Loucy (cell line): Measurements from ENCODE around the gene NCKAP5.

Experiments
- H2AFZ ChIP-seq: fragments of 200-600 bp; sonication (generic); 2 replicates; pipeline ENCODE4 v1.6.0; 2016; ENCODE audit warnings: antibody characterized with exemption, mild to moderate bottlenecking, low read length, moderate library complexity
- H3F3A ChIP-seq: fragments of 200-600 bp; 2 replicates; pipeline ENCODE4 v1.6.0; 2016; ENCODE audit warnings: antibody characterized with exemption, low read depth, mild to moderate bottlenecking
- H3K27me3 ChIP-seq: fragments of 200-600 bp; sonication (generic); 2 replicates; pipeline ENCODE4 v1.6.1; 2014; ENCODE audit warnings: low read length, mild to moderate bottlenecking; ENCODE audit not compliant: insufficient read depth, poor library complexity, severe bottlenecking
- H3K36me3 ChIP-seq: fragments of 200-600 bp; sonication (generic); 2 replicates; pipeline ENCODE4 v1.6.1; 2016; ENCODE audit warnings: low read length; ENCODE audit not compliant: insufficient read depth
- H3K4me1 ChIP-seq: fragments of 200-600 bp; sonication (generic); 2 replicates; pipeline ENCODE4 v1.5.1; 2014; ENCODE audit warnings: low read length, mild to moderate bottlenecking; ENCODE audit not compliant: insufficient read depth, poor library complexity, severe bottlenecking
- H3K4me2 ChIP-seq: fragments of 200-600 bp; sonication (generic); 2 replicates; pipeline ENCODE4 v1.6.0; 2014; ENCODE audit warnings: antibody characterized with exemption, low read length, low read depth, mild to moderate bottlenecking; ENCODE audit not compliant: poor library complexity, severe bottlenecking
- H3K4me3 ChIP-seq: fragments of 200-600 bp; sonication (generic); 2 replicates; pipeline ENCODE4 v1.5.1; 2014; ENCODE audit warnings: low read length, mild to moderate bottlenecking, mixed read lengths; ENCODE audit not compliant: poor library complexity, severe bottlenecking
- H3K79me2 ChIP-seq: fragments of 200-600 bp; sonication (generic); 2 replicates; pipeline ENCODE4 v1.6.1; 2014; ENCODE audit warnings: low read length; ENCODE audit not compliant: insufficient read depth
- H3K9ac ChIP-seq: fragments of 200-600 bp; sonication (generic); 2 replicates; pipeline ENCODE4 v1.6.0; 2014; ENCODE audit warnings: mild to moderate bottlenecking, low read depth, low read length, moderate library complexity; ENCODE audit not compliant: poor library complexity, severe bottlenecking
- H3K9me2 ChIP-seq: fragments of 200-600 bp; sonication (generic); replicated peaks from 2 replicates; pipeline ENCODE4 v1.6.1; 2016; ENCODE audit warnings: low read depth, low read length, mixed read lengths
- H3K9me3 ChIP-seq: fragments of 200-600 bp; sonication (generic); 2 replicates; pipeline ENCODE4 v1.6.1; 2014; ENCODE audit warnings: mild to moderate bottlenecking, antibody characterized with exemption, low read length, low read depth; ENCODE audit not compliant: insufficient read depth
- H4K20me1 ChIP-seq: fragments of 200-600 bp; sonication (generic); 2 replicates; pipeline ENCODE4 v1.6.0; 2014; ENCODE audit warnings: antibody characterized with exemption, low read length, mild to moderate bottlenecking; ENCODE audit not compliant: insufficient read depth, poor library complexity, severe bottlenecking
- CTCF ChIP-seq: fragments of 200-600 bp; sonication (generic); conservative IDR thresholded peaks from 2 replicates; pipeline ENCODE4 v1.5.1; 2014; ENCODE audit warnings: mild to moderate bottlenecking, antibody characterized with exemption, low read length
- EZH2phosphoT487 ChIP-seq: fragments of 200-600 bp; IDR thresholded peaks from 2 replicates; pipeline ENCODE4 v1.6.1; 2018; ENCODE audit warnings: antibody characterized with exemption, mild to moderate bottlenecking, moderate library complexity, borderline replicate concordance

The NCKAP5 gene

GRCh38 chr2:133314795-133315194 is 253.5 kb downstream of the NCKAP5 start:
- H3K9ac ChIP-seq = no peak overlapping the region
- H3K79me2 ChIP-seq = no peaks in the 10 kb centered on the region
- no peak for TF ChIP-seq CTCF
- H3K27me3 ChIP-seq = no peaks in the 10 kb centered on the region
- H2AFZ ChIP-seq = no peak overlapping the region
- no peak overlapping the region for H3K4me3 ChIP-seq
- H3K4me1 ChIP-seq = no peaks in the 10 kb centered on the region
- H3F3A ChIP-seq = no peaks in the 10 kb centered on the region
- H4K20me1 ChIP-seq = no peaks in the 10 kb centered on the region
- no peaks in the 10 kb centered on the region for H3K36me3 ChIP-seq
- H3K9me3 ChIP-seq = no peaks in the 10 kb centered on the region; the same call in 1 of the 2 replicates
- H3K9me2 ChIP-seq = no peaks in the 10 kb centered on the region
- no peak overlapping the region for H3K4me2 ChIP-seq

DNA sequence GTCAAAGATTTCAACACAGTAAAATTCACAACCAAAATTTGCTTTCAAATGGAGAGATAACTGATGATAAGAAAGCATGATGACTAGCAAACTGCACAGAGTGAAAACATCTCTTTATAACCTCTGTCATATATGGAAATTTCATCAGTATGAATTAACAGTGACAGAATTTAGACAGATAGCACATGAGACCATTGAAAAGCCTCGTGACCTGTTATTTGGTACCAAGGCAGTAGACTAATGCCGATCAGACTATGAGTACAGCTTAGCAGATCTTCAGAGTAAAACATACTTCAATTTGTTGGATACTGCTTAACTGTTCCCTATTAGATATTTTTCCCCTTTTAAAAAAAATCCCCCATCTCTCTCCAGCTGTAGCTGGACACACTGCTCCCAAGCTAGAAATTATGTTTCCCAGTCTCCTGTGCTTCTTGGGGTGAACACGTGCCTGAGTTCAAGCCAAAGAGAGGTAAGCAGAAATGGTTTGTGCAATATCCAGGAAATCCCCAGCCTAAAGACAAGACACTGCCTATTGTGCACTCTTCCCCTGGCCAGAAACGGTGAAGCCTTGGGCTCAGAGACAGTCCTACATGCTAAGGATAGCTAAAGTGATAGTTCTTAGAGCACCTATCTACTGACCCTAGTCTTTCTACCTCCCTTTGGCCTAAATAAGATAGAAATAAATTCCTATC is 256.1 kb downstream of the NCKAP5 start:
- no peaks in the 10 kb centered on the region for H3K79me2 ChIP-seq
- H3F3A ChIP-seq = no peaks in the 10 kb centered on the region
- no peak overlapping the region for H3K4me2 ChIP-seq
- H3K9me3 ChIP-seq = no peaks in the 10 kb centered on the region
- H3K4me3 ChIP-seq = no peak overlapping the region
- H4K20me1 ChIP-seq = no peaks in the 10 kb centered on the region
- H3K9ac ChIP-seq = no peak overlapping the region
- H3K36me3 ChIP-seq = no peaks in the 10 kb centered on the region
- no peaks in the 10 kb centered on the region for H3K4me1 ChIP-seq
- no peak for TF ChIP-seq EZH2phosphoT487
- TF ChIP-seq CTCF = no peak
- no peaks in the 10 kb centered on the region for H3K9me2 ChIP-seq
- H3K27me3 ChIP-seq = no peaks in the 10 kb centered on the region
- no peak overlapping the region for H2AFZ ChIP-seq

- no peak overlapping the region for H2AFZ ChIP-seq
- no peak overlapping the region for H3K9ac ChIP-seq
- TF ChIP-seq EZH2phosphoT487 (no peak), CTCF (no peak)
- H3K9me3 ChIP-seq = no peaks in the 10 kb centered on the region
- no peak overlapping the region for H3K4me2 ChIP-seq
- no peaks in the 10 kb centered on the region for H3K9me2 ChIP-seq
- no peaks in the 10 kb centered on the region for H3K79me2 ChIP-seq
- no peak overlapping the region for H3K4me3 ChIP-seq
- H3F3A ChIP-seq = no peaks in the 10 kb centered on the region
- H3K4me1 ChIP-seq = no peaks in the 10 kb centered on the region
- H3K36me3 ChIP-seq = no peaks in the 10 kb centered on the region
- no peaks in the 10 kb centered on the region for H3K27me3 ChIP-seq
- H4K20me1 ChIP-seq = no peaks in the 10 kb centered on the region
These were observed 262.0 kb downstream of the NCKAP5 start for GRCh38 chr2:133306236-133306635.
